ENCODE data around the gene GNAZ.

DNA sequence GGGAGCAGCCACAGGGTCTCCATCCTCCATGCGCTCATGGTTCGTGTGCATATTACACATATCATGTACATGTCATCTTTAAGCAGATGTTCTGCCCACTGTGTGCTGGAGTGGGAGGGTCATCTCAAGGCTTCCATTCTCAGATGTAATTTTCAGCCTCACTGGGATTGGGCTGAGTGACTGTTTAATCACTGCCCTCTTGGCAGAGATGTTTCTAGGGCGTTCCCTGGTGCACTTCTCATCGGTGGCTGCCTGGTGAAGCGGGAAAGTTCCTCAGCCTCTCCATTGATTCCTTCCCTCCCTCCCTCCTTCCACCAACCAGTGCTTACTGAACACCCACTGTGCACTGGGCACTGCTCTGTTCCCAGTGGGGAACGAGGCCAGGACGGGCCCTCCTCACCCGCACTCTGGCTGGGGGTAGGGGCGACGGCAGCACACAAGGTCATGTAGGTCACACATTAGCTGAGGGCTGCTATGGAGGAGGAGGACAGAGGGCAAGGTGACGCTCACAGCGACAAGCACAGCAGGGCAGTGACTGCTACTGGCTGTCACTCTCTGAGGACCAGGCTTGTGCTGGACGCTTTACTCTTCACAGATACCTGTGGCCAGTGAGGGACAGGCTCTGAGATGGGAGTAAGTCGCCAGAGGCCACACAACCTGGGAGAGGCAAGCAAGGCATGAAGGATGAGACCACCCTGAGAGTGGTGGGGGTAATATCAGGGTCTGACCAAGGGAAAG, 22.9 kb downstream of the GNAZ start:
- TF ChIP-seq POLR2AphosphoS5 (IDR thresholded peaks at IDR 0.05) (no peak), EP300 (IDR thresholded peaks at IDR 0.05) (no peak)
- TF ChIP-seq, protein P1, sequence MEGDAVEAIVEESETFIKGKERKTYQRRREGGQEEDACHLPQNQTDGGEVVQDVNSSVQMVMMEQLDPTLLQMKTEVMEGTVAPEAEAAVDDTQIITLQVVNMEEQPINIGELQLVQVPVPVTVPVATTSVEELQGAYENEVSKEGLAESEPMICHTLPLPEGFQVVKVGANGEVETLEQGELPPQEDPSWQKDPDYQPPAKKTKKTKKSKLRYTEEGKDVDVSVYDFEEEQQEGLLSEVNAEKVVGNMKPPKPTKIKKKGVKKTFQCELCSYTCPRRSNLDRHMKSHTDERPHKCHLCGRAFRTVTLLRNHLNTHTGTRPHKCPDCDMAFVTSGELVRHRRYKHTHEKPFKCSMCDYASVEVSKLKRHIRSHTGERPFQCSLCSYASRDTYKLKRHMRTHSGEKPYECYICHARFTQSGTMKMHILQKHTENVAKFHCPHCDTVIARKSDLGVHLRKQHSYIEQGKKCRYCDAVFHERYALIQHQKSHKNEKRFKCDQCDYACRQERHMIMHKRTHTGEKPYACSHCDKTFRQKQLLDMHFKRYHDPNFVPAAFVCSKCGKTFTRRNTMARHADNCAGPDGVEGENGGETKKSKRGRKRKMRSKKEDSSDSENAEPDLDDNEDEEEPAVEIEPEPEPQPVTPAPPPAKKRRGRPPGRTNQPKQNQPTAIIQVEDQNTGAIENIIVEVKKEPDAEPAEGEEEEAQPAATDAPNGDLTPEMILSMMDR (IDR thresholded peaks at IDR 0.05), result no peak
